ENCODE results near the gene RFT1. TPM values are rescaled to one million over a fixed set of nuclear protein-coding genes. Genes with fewer than 3 reads are reported as not detected.
A peak's percentile ranks its signal among the peaks of the same experiment; 100 is the strongest.

RFT1 gene
- total and polyA plus RNA-seq, 9 donors, result 8.2 to 15.4 (median 11.6) TPM

- WGBS (ENCODE audit: insufficient coverage), result 92% methylated on average over 5 of the region's 6 CpGs
- Histone ChIP-seq H3K4me1 (ENCODE audit: control insufficient read depth, insufficient read depth, low read length) (no peaks in the 10 kb centered on the region), H3K27ac (ENCODE audit: low read length) (no peak overlapping the region), H3K36me3 (ENCODE audit: control insufficient read depth, insufficient read depth, low read length) (no peaks in the 10 kb centered on the region), H3K4me3 (ENCODE audit: low read length) (no peak overlapping the region), H3K27me3 (ENCODE audit: control insufficient read depth, insufficient read depth, low read length) (peaks cover 4% of the 10 kb centered on the region), H3K9me3 (replicated peaks; ENCODE audit: control insufficient read depth, low read depth, low read length) (no peaks in the 10 kb centered on the region)
- peak; percentile 41 for DNase-seq
These were observed 10.9 kb upstream of the RFT1 start for GRCh38 chr3:53140847-53141845.

GRCh38 chr3:53139906-53140846 is 9.9 kb upstream of the RFT1 start:
- no peak for DNase-seq
- no peaks in the 10 kb centered on the region for H3K9me3 ChIP-seq (replicated peaks; ENCODE audit: control insufficient read depth, low read depth, low read length)
- 71% methylated on average over 5 of the region's 6 CpGs for WGBS (ENCODE audit: insufficient coverage)
- no peaks in the 10 kb centered on the region for H3K4me1 ChIP-seq (ENCODE audit: control insufficient read depth, insufficient read depth, low read length)
- H3K27me3 ChIP-seq (ENCODE audit: control insufficient read depth, insufficient read depth, low read length), result peaks cover 2% of the 10 kb centered on the region
- no peak overlapping the region for H3K27ac ChIP-seq (ENCODE audit: low read length)
- no peak overlapping the region for H3K4me3 ChIP-seq (ENCODE audit: low read length)
- H3K36me3 ChIP-seq (ENCODE audit: control insufficient read depth, insufficient read depth, low read length), result no peaks in the 10 kb centered on the region

GRCh38 chr3:53137835-53138446 is 7.7 kb upstream of the RFT1 start:
- Histone ChIP-seq H3K36me3 (ENCODE audit: control insufficient read depth, insufficient read depth, low read length) (no peaks in the 10 kb centered on the region), H3K9me3 (replicated peaks; ENCODE audit: control insufficient read depth, low read depth, low read length) (no peaks in the 10 kb centered on the region), H3K4me1 (ENCODE audit: control insufficient read depth, insufficient read depth, low read length) (no peaks in the 10 kb centered on the region), H3K27ac (ENCODE audit: low read length) (no peak overlapping the region), H3K4me3 (ENCODE audit: low read length) (no peak overlapping the region), H3K27me3 (ENCODE audit: control insufficient read depth, insufficient read depth, low read length) (no peaks in the 10 kb centered on the region)
- DNase-seq, result no peak
- 100% methylated on average over 1 of the region's 4 CpGs for WGBS (ENCODE audit: insufficient coverage)

GRCh38 chr3:53137221-53137620 is 7.0 kb upstream of the RFT1 start:
- H3K4me3 ChIP-seq (ENCODE audit: low read length), result no peak overlapping the region
- H3K27me3 ChIP-seq (ENCODE audit: control insufficient read depth, insufficient read depth, low read length), result no peaks in the 10 kb centered on the region
- no peaks in the 10 kb centered on the region for H3K4me1 ChIP-seq (ENCODE audit: control insufficient read depth, insufficient read depth, low read length)
- no peak for DNase-seq
- 83% methylated on average over 1 of the region's 2 CpGs for WGBS (ENCODE audit: insufficient coverage)
- H3K27ac ChIP-seq (ENCODE audit: low read length), result no peak overlapping the region
- no peaks in the 10 kb centered on the region for H3K36me3 ChIP-seq (ENCODE audit: control insufficient read depth, insufficient read depth, low read length)
- H3K9me3 ChIP-seq (replicated peaks; ENCODE audit: control insufficient read depth, low read depth, low read length), result no peaks in the 10 kb centered on the region

DNA sequence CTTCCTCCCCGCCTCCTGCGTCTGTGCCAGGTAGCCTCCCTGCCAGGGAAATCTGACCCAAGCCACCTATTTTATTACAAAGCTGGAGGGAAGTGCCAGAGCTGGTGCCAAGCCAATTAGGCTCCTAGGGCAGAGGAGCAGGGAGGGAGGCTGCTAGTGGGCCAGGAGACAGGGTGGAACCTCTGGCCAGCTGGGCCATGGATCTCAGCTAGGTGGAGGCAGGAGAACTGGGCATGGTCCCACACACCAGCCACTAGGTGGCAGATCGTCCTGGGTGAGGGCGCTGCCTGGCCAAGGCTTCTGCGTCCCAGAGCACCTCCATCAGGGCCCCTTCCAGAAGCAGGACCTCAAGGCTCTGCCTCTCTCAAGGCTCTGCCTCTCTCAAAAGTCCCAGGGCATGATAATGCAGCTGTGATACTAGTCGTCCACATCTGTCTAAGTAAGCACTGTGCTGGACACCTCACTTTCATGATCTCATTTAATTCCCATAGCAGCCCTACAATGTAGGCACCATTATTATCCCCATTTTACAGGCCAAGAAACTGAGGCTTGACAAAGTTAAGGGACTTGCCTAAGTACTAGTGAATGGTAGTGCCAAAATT is 4.5 kb upstream of the RFT1 start:
- DNase-seq, result no peak
- H3K27ac ChIP-seq (ENCODE audit: low read length), result no peak overlapping the region

GRCh38 chr3:53132347-53132746 is 2.1 kb upstream of the RFT1 start:
- 79% methylated on average over 3 of the region's 5 CpGs for WGBS (ENCODE audit: insufficient coverage)
- H3K36me3 ChIP-seq (ENCODE audit: control insufficient read depth, insufficient read depth, low read length), result no peaks in the 10 kb centered on the region
- H3K9me3 ChIP-seq (replicated peaks; ENCODE audit: control insufficient read depth, low read depth, low read length), result no peaks in the 10 kb centered on the region
- no peaks in the 10 kb centered on the region for H3K27me3 ChIP-seq (ENCODE audit: control insufficient read depth, insufficient read depth, low read length)
- peaks cover 12% of the 10 kb centered on the region for H3K4me1 ChIP-seq (ENCODE audit: control insufficient read depth, insufficient read depth, low read length)
- H3K27ac ChIP-seq (ENCODE audit: low read length), result no peak overlapping the region
- no peak overlapping the region for H3K4me3 ChIP-seq (ENCODE audit: low read length)
- DNase-seq, result no peak

More for the DNA sequence above, 4.5 kb upstream of the RFT1 start:
- H3K4me1 ChIP-seq (ENCODE audit: control insufficient read depth, insufficient read depth, low read length), result peaks cover 7% of the 10 kb centered on the region
- H3K4me3 ChIP-seq (ENCODE audit: low read length), result no peak overlapping the region
- no peaks in the 10 kb centered on the region for H3K27me3 ChIP-seq (ENCODE audit: control insufficient read depth, insufficient read depth, low read length)
- no peaks in the 10 kb centered on the region for H3K9me3 ChIP-seq (replicated peaks; ENCODE audit: control insufficient read depth, low read depth, low read length)
- 0% methylated on average over 4 of the region's 6 CpGs for WGBS (ENCODE audit: insufficient coverage)
- no peaks in the 10 kb centered on the region for H3K36me3 ChIP-seq (ENCODE audit: control insufficient read depth, insufficient read depth, low read length)

DNA sequence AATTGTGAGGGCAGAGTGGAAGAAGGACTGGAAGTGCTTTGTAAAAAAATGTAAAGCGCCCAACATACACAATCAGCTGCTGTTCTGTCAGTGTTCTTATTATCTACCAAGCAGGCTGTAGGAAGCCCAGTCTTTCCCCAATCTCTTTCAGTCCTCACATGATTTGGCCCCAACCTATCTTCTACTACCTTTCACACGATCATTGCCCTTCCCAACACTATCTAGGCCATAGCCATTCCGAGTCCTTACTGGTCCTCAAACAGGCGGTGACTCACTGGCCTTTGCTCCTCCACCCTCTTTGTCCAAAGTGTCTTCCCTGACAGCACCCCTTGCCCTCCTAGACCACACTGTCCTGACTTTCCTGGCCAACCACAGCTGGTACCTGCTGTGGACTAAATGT is 861 bp upstream of the RFT1 start:
- peak overlapping the region; percentile 88 for H3K4me3 ChIP-seq (ENCODE audit: low read length)
- 81% methylated on average over 3 of the region's 4 CpGs for WGBS (ENCODE audit: insufficient coverage)
- peaks cover 12% of the 10 kb centered on the region for H3K4me1 ChIP-seq (ENCODE audit: control insufficient read depth, insufficient read depth, low read length)
- H3K27me3 ChIP-seq (ENCODE audit: control insufficient read depth, insufficient read depth, low read length), result no peaks in the 10 kb centered on the region
- H3K36me3 ChIP-seq (ENCODE audit: control insufficient read depth, insufficient read depth, low read length), result peaks cover 3% of the 10 kb centered on the region
- H3K27ac ChIP-seq (ENCODE audit: low read length), result peak overlapping the region; percentile 88
- H3K9me3 ChIP-seq (replicated peaks; ENCODE audit: control insufficient read depth, low read depth, low read length), result no peaks in the 10 kb centered on the region
- DNase-seq, result no peak

GRCh38 chr3:53129344-53129743 is 891 bp downstream of the RFT1 start:
- no CpG with 5 or more reads among the region's 3 CpGs for WGBS (ENCODE audit: insufficient coverage)
- H3K9me3 ChIP-seq (replicated peaks; ENCODE audit: control insufficient read depth, low read depth, low read length), result no peaks in the 10 kb centered on the region
- no peak overlapping the region for H3K27ac ChIP-seq (ENCODE audit: low read length)
- H3K36me3 ChIP-seq (ENCODE audit: control insufficient read depth, insufficient read depth, low read length), result peaks cover 20% of the 10 kb centered on the region
- H3K4me1 ChIP-seq (ENCODE audit: control insufficient read depth, insufficient read depth, low read length), result peaks cover 12% of the 10 kb centered on the region
- H3K27me3 ChIP-seq (ENCODE audit: control insufficient read depth, insufficient read depth, low read length), result no peaks in the 10 kb centered on the region
- peak overlapping the region; percentile 88 for H3K4me3 ChIP-seq (ENCODE audit: low read length)
- DNase-seq, result no peak

- H3K36me3 ChIP-seq (ENCODE audit: control insufficient read depth, insufficient read depth, low read length), result peaks cover 44% of the 10 kb centered on the region
- H3K4me1 ChIP-seq (ENCODE audit: control insufficient read depth, insufficient read depth, low read length), result peaks cover 12% of the 10 kb centered on the region
- H3K4me3 ChIP-seq (ENCODE audit: low read length), result no peak overlapping the region
- H3K27ac ChIP-seq (ENCODE audit: low read length), result no peak overlapping the region
- H3K9me3 ChIP-seq (replicated peaks; ENCODE audit: control insufficient read depth, low read depth, low read length), result no peaks in the 10 kb centered on the region
- no CpG with 5 or more reads among the region's 2 CpGs for WGBS (ENCODE audit: insufficient coverage)
- H3K27me3 ChIP-seq (ENCODE audit: control insufficient read depth, insufficient read depth, low read length), result no peaks in the 10 kb centered on the region
- no peak for DNase-seq
These were observed 3.6 kb downstream of the RFT1 start for GRCh38 chr3:53126601-53127000.
